HG02642 (cell line): ENCODE measurements around the gene GALNT4.

Experiments
- ATAC-seq: cut with Tn5 transposase; IDR thresholded peaks from one replicate; pipeline ENCODE4 v1.9.1; 2021; ENCODE audit warnings: mild to moderate bottlenecking; ENCODE audit not compliant: unreplicated experiment, poor library complexity

The GALNT4 gene

GRCh38 chr12:89524541-89525304, at the start of gene GALNT4:
GALNT4 (minus strand) TSS chr12:89524796; CDS start chr12:89524549, 247 bp downstream.
- peak; percentile 77 for ATAC-seq

GRCh38 chr12:89573051-89573810, 48.6 kb upstream of the GALNT4 start:
- no peak for ATAC-seq

- no peak for ATAC-seq
Measured at GRCh38 chr12:89571491-89572195, 47.0 kb upstream of the GALNT4 start.

- ATAC-seq = no peak
Measured at GRCh38 chr12:89568484-89568883, 43.9 kb upstream of the GALNT4 start.

GRCh38 chr12:89567691-89568239, 43.2 kb upstream of the GALNT4 start:
- ATAC-seq = no peak

GRCh38 chr12:89566615-89567014, 42.0 kb upstream of the GALNT4 start:
- ATAC-seq = no peak

GRCh38 chr12:89565002-89565401, 40.4 kb upstream of the GALNT4 start:
- no peak for ATAC-seq

GRCh38 chr12:89559753-89560152, 35.2 kb upstream of the GALNT4 start:
- ATAC-seq = no peak

GRCh38 chr12:89556976-89557375, 32.4 kb upstream of the GALNT4 start:
- no peak for ATAC-seq

GRCh38 chr12:89552376-89552775, 27.8 kb upstream of the GALNT4 start:
- no peak for ATAC-seq

- ATAC-seq = no peak
Measured at GRCh38 chr12:89551747-89552146, 27.2 kb upstream of the GALNT4 start.

- no peak for ATAC-seq
Measured at GRCh38 chr12:89547101-89547500, 22.5 kb upstream of the GALNT4 start.

GRCh38 chr12:89546151-89546550, 21.6 kb upstream of the GALNT4 start:
- ATAC-seq = no peak

GRCh38 chr12:89544681-89545184, 20.1 kb upstream of the GALNT4 start:
- ATAC-seq = peak; percentile 33

- ATAC-seq = no peak
Measured at GRCh38 chr12:89544022-89544421, 19.4 kb upstream of the GALNT4 start.

GRCh38 chr12:89542912-89543592, 18.5 kb upstream of the GALNT4 start:
- ATAC-seq = peak; percentile 85

- ATAC-seq = no peak
Measured at GRCh38 chr12:89542236-89542635, 17.6 kb upstream of the GALNT4 start.

- no peak for ATAC-seq
Measured at GRCh38 chr12:89540586-89540985, 16.0 kb upstream of the GALNT4 start.

- no peak for ATAC-seq
Measured at GRCh38 chr12:89539426-89540223, 15.0 kb upstream of the GALNT4 start.
